ENCODE measurements around the gene HNRNPA3.
"Not testable (repeated sequence)": the region's sequence is repeated elsewhere in the genome, so short reads cannot be mapped to it uniquely, and the experiment has no call there.

The HNRNPA3 gene

DNA sequence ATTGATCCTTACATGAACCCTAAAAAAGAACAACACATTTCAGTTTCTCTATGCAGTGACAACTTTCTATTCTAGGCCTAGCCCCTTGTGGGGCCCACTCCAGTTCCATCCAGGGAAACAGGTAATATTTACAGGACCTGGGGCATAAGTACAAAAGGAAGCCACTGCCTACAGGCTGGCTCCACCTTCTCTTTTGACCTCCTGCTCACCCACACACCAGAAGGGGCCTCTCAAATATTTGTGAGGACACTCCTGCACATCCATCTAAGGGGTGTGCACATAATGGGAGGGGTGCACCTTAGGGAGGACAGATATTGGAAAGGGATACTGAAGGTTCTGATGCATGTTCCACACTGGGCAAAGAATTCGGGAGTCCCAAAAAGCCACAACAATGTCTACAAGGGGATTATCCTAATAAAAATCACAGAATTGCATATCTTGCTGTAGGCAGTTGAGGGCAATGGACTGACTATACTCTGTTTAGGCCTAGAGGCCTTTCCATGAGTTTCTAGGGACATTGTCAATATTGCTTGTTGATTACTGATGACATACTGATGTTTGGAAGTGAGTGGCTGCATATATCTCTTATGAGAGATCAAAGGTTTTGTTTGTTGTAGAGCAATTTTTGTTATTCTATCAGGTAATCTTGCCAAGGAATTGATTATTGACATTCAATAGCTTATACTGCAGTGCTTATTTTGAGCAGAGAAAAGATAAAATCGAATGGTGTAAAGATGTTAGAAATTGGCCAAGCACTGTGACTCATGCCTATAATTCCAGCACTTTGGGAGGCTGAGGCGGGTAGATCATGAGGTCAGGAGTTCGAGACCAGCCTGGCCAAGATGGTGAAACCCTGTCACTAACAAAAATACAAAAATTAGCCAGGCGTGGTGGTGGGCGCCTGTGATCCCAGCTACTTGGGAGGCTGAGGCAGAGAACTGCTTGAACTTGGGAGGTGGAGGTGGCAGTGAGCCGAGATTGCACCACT lies 23.8 kb upstream of the HNRNPA3 start:
- DNase-seq, result no peak

GRCh38 chr2:177190941-177191340 lies 21.7 kb upstream of the HNRNPA3 start:
- DNase-seq, result no peak

- DNase-seq, result no peak
Observed at GRCh38 chr2:177192788-177193187, 19.8 kb upstream of the HNRNPA3 start.

DNA sequence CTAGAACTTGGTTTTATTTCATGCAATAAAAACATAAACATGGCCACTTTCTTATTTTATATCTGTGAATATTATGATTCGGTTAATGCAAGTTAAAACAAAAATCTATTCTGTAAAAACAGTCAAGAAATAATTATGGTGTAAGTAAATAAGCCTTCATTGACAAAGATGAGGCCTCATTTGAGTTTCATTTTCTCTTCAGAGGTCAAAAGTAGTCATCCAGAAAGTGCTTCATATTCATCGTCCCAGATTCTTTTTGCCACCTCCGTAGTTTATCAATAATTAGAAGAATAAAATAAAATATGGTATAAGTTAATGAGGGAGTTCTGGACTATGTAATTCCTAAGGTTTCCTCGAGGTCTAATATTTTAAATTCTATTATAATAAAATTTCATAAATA lies 19.4 kb upstream of the HNRNPA3 start:
- no peak for DNase-seq

- no peak for DNase-seq
Observed at GRCh38 chr2:177195194-177195593, 17.4 kb upstream of the HNRNPA3 start.

DNA sequence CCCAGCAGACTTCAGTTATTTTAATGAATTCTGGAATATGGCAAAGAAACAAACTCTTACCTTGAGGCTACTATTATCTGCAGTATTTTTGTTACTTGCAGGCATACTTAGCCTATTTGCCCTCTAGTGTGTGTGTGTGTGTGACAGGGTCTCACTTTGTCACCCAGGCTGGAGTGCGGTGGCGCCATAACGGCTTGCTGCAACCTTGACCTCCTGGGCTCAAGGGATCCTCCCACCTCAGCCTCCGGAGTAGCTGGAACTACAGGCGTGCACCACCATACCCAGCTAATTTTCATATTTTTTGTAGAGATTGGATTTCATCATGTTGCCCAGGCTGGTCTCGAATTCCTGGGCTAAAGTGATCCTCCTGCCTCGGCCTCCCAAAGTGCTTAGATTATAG lies 12.2 kb upstream of the HNRNPA3 start:
- not testable (repeated sequence) for DNase-seq

GRCh38 chr2:177201919-177202346 lies 10.7 kb upstream of the HNRNPA3 start:
- no peak for DNase-seq

DNA sequence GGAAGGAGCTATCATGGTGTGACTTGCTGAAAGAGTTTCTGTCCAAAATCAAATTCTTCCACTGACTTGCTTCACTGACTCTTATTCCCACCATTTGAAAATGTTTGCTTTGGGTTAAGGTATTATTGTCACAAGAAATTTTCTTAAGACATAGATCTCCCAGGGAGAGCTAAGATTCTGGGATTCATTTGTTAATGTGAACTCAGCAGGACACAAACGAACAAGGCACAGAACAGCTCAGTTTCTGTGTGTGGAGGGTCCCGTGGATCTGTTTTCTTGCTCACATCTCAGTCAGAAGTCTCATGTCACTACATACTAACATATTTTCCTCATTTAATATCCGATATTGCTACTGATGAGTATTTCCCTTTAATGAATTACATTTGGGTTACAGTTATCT lies 8.2 kb upstream of the HNRNPA3 start:
- DNase-seq, result no peak

DNA sequence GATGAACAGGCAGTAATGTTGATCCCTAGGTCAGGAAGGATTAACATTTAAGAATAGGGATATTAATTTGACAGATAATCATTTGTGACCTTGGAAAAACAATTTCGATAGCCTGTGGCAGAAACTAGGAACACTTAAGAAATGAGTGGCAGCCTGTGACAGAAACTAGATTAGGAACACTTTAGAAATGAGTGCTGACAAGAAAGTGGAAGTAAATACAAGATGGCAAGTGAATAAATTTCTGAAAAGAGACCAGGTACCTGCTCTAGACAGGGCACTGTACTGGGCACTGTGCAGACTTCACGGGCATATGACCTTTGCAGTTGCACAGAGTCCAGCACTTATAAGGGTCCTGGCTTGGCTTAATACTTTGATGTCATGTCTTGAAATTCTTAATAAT lies 5.5 kb upstream of the HNRNPA3 start:
- no peak for DNase-seq

DNA sequence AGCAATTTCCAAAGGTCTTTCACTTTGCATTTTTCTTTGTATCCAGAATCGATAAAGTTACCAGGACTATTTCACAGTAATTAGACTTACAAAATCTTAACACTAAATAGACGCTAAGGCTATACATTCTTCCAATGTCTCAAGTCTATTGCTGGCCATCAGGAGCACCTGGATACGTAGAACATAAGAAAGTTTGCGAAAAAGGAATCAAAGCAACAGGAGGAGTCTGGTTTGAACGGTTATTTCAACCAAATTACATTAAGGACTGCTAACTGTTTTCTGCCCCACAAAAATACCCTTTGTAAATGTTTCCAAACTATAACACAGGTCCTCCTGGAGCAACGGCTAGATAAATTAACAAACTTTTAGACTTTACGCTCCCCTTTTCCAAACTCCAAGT lies 1.4 kb upstream of the HNRNPA3 start:
- DNase-seq, result no peak

DNA sequence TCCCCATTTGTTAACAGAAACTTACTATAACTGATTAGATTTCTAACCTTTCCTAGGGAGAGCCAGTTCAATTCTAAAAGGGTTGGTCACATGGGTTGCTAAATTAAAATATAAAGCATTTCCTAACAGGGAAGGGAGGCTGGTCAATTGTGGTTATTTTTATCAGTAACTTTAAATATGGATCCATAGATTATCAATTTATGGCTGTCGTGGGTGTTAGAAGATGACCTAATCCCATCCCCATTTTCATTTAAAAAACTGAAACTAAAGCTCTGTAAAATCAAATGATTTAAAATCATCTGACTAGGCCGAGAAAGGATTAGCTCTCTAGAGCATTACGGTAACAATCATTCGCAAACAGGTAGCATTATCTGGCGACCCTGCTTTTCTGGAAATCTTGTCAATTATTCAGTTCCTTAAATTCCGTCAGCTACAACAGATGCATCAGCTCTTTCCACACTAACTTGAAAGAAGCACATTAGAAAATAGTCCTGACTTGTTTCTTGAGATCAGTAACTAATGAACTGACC lies 953 bp upstream of the HNRNPA3 start:
- DNase-seq, result no peak

GRCh38 chr2:177212891-177213856 lies 580 bp downstream of the HNRNPA3 start:
- DNase-seq, result peak; percentile 94

GRCh38 chr2:177217247-177217843 lies 4.8 kb downstream of the HNRNPA3 start:
- no peak for DNase-seq

DNA sequence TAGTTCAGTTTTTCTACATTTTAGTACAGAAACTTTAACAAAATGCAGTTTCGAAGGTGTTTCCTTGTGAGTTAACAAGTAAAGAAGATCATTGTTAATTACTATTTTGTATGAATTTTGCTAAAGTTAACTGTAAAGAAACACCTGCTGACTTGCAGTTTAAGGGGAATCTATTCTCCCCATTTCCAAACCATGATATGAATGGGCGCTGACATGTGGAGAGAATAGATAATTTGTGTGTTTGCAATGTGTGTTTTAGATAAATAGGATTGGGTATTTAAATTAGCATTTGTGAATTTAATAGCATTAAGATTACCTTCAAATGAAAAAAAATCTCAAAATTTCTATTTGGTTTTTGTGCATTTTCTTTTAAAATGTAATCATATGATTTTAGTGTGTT lies 7.2 kb downstream of the HNRNPA3 start:
- DNase-seq, result not testable (repeated sequence)

- no peak for DNase-seq
Observed at GRCh38 chr2:177221534-177221933, 8.9 kb downstream of the HNRNPA3 start.

- DNase-seq, result no peak
Observed at GRCh38 chr2:177221970-177222369, 9.4 kb downstream of the HNRNPA3 start.

- not testable (repeated sequence) for DNase-seq
Observed at GRCh38 chr2:177223436-177223835, 10.8 kb downstream of the HNRNPA3 start.

DNA sequence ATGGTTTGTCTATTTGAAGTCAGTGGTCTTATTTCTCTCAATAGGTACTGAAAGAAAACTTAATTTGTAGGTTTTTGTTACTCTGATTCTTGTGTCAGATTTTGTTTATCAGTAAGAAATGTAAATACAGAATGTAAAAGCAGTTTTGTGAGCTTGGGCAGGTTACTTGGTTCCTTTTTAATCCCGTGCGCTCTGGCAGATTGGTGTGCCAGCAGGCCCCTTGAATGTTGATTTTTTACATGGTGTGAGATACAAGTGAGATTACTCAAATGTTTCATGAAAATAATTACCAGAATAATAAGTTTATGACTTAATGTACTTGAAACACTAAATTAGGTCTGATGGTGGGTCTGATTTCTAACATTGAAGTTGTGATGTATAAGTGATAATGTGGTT lies 13.4 kb downstream of the HNRNPA3 start:
- no peak for DNase-seq

GRCh38 chr2:177229442-177230242 lies 17.0 kb downstream of the HNRNPA3 start:
- no peak for DNase-seq

DNA sequence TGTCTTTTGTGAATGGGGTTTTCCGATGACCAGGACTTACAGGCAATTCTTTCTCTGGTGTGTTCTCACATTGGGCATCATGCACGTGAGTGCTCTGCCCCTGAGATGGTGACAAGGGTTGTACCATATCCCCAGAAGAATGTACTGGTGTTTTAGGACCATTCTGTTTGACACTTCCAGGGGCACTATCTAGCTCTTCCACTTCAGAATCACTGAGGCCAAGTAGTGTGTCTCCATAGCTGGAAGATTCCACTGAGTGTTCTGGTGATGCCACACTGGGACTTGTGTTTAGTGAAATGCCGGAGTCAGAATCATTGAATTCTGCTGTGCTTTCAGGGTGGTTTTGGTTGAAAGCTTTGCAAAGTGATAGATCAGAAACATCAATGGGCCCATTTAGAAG lies 18.7 kb downstream of the HNRNPA3 start:
- DNase-seq, result no peak

- no peak for DNase-seq
Observed at GRCh38 chr2:177232098-177232704, 19.6 kb downstream of the HNRNPA3 start.

All from femur (tissue), 1 donor.